Measurements from ENCODE around the gene SPATA16.

Gene SPATA16

GRCh38 chr3:172989373-172989772, 151.7 kb downstream of the SPATA16 start:
- Histone ChIP-seq H3K27me3 (ENCODE audit: control insufficient read depth in 2 of 2, insufficient read depth in 2 of 2, low read length in 2 of 2) (no peaks in the 10 kb centered on the region), H3K36me3 (ENCODE audit: control insufficient read depth in 2 of 2, insufficient read depth in 2 of 2, low read length in 2 of 2) (no peaks in the 10 kb centered on the region), H3K9ac (ENCODE audit: low read depth in 1 of 2, low read length in 2 of 2) (no peak overlapping the region), H3K4me1 (ENCODE audit: control insufficient read depth in 2 of 2, insufficient read depth in 2 of 2, low read length in 2 of 2) (no peaks in the 10 kb centered on the region), H3K27ac (ENCODE audit: low read depth in 2 of 2, low read length in 2 of 2) (no peak overlapping the region), H3K4me3 (ENCODE audit: low read length in 2 of 2) (no peak overlapping the region), H3K9me3 (ENCODE audit: control insufficient read depth in 2 of 2, low read length in 2 of 2) (no peaks in the 10 kb centered on the region)

GRCh38 chr3:172987273-172987672, 153.8 kb downstream of the SPATA16 start:
- no peak overlapping the region for H3K4me3 ChIP-seq (ENCODE audit: low read length in 2 of 2)
- H3K9me3 ChIP-seq (ENCODE audit: control insufficient read depth in 2 of 2, low read length in 2 of 2) = no peaks in the 10 kb centered on the region
- H3K27ac ChIP-seq (ENCODE audit: low read depth in 2 of 2, low read length in 2 of 2) = no peak overlapping the region
- no peaks in the 10 kb centered on the region for H3K4me1 ChIP-seq (ENCODE audit: control insufficient read depth in 2 of 2, insufficient read depth in 2 of 2, low read length in 2 of 2)
- H3K27me3 ChIP-seq (ENCODE audit: control insufficient read depth in 2 of 2, insufficient read depth in 2 of 2, low read length in 2 of 2) = no peaks in the 10 kb centered on the region
- H3K36me3 ChIP-seq (ENCODE audit: control insufficient read depth in 2 of 2, insufficient read depth in 2 of 2, low read length in 2 of 2) = no peaks in the 10 kb centered on the region
- H3K9ac ChIP-seq (ENCODE audit: low read depth in 1 of 2, low read length in 2 of 2) = no peak overlapping the region

- Histone ChIP-seq H3K27ac (ENCODE audit: low read depth in 2 of 2, low read length in 2 of 2) (no peak overlapping the region), H3K9ac (ENCODE audit: low read depth in 1 of 2, low read length in 2 of 2) (no peak overlapping the region), H3K4me1 (ENCODE audit: control insufficient read depth in 2 of 2, insufficient read depth in 2 of 2, low read length in 2 of 2) (no peaks in the 10 kb centered on the region), H3K4me3 (ENCODE audit: low read length in 2 of 2) (no peak overlapping the region), H3K9me3 (ENCODE audit: control insufficient read depth in 2 of 2, low read length in 2 of 2) (no peaks in the 10 kb centered on the region), H3K36me3 (ENCODE audit: control insufficient read depth in 2 of 2, insufficient read depth in 2 of 2, low read length in 2 of 2) (no peaks in the 10 kb centered on the region), H3K27me3 (ENCODE audit: control insufficient read depth in 2 of 2, insufficient read depth in 2 of 2, low read length in 2 of 2) (no peaks in the 10 kb centered on the region)
Observed at GRCh38 chr3:172984914-172985313, 156.1 kb downstream of the SPATA16 start.

- no peak overlapping the region for H3K9ac ChIP-seq (ENCODE audit: low read depth in 1 of 2, low read length in 2 of 2)
Observed at GRCh38 chr3:172982736-172983364, 158.2 kb downstream of the SPATA16 start.

GRCh38 chr3:172981407-172981983, 159.5 kb downstream of the SPATA16 start:
- H3K9ac ChIP-seq (ENCODE audit: low read depth in 1 of 2, low read length in 2 of 2) = no peak overlapping the region

More at GRCh38 chr3:172982736-172983364, 158.2 kb downstream of the SPATA16 start:
- Histone ChIP-seq H3K36me3 (ENCODE audit: control insufficient read depth in 2 of 2, insufficient read depth in 2 of 2, low read length in 2 of 2) (no peaks in the 10 kb centered on the region), H3K4me3 (ENCODE audit: low read length in 2 of 2) (no peak overlapping the region), H3K27me3 (ENCODE audit: control insufficient read depth in 2 of 2, insufficient read depth in 2 of 2, low read length in 2 of 2) (no peaks in the 10 kb centered on the region), H3K9me3 (ENCODE audit: control insufficient read depth in 2 of 2, low read length in 2 of 2) (no peaks in the 10 kb centered on the region), H3K27ac (ENCODE audit: low read depth in 2 of 2, low read length in 2 of 2) (no peak overlapping the region), H3K4me1 (ENCODE audit: control insufficient read depth in 2 of 2, insufficient read depth in 2 of 2, low read length in 2 of 2) (no peaks in the 10 kb centered on the region)

GRCh38 chr3:172980849-172981248, 160.2 kb downstream of the SPATA16 start:
- H3K4me1 ChIP-seq (ENCODE audit: control insufficient read depth in 2 of 2, insufficient read depth in 2 of 2, low read length in 2 of 2) = no peaks in the 10 kb centered on the region

More at GRCh38 chr3:172981407-172981983, 159.5 kb downstream of the SPATA16 start:
- no peak overlapping the region for H3K4me3 ChIP-seq (ENCODE audit: low read length in 2 of 2)
- no peaks in the 10 kb centered on the region for H3K9me3 ChIP-seq (ENCODE audit: control insufficient read depth in 2 of 2, low read length in 2 of 2)
- no peak overlapping the region for H3K27ac ChIP-seq (ENCODE audit: low read depth in 2 of 2, low read length in 2 of 2)
- H3K4me1 ChIP-seq (ENCODE audit: control insufficient read depth in 2 of 2, insufficient read depth in 2 of 2, low read length in 2 of 2) = no peaks in the 10 kb centered on the region
- no peaks in the 10 kb centered on the region for H3K27me3 ChIP-seq (ENCODE audit: control insufficient read depth in 2 of 2, insufficient read depth in 2 of 2, low read length in 2 of 2)
- no peaks in the 10 kb centered on the region for H3K36me3 ChIP-seq (ENCODE audit: control insufficient read depth in 2 of 2, insufficient read depth in 2 of 2, low read length in 2 of 2)

GRCh38 chr3:172977696-172978095, 163.3 kb downstream of the SPATA16 start:
- H3K4me3 ChIP-seq (ENCODE audit: low read length in 2 of 2) = no peak overlapping the region
- no peak overlapping the region for H3K9ac ChIP-seq (ENCODE audit: low read depth in 1 of 2, low read length in 2 of 2)
- no peaks in the 10 kb centered on the region for H3K9me3 ChIP-seq (ENCODE audit: control insufficient read depth in 2 of 2, low read length in 2 of 2)
- H3K27me3 ChIP-seq (ENCODE audit: control insufficient read depth in 2 of 2, insufficient read depth in 2 of 2, low read length in 2 of 2) = no peaks in the 10 kb centered on the region
- H3K4me1 ChIP-seq (ENCODE audit: control insufficient read depth in 2 of 2, insufficient read depth in 2 of 2, low read length in 2 of 2) = no peaks in the 10 kb centered on the region
- H3K27ac ChIP-seq (ENCODE audit: low read depth in 2 of 2, low read length in 2 of 2) = no peak overlapping the region
- H3K36me3 ChIP-seq (ENCODE audit: control insufficient read depth in 2 of 2, insufficient read depth in 2 of 2, low read length in 2 of 2) = no peaks in the 10 kb centered on the region

More at GRCh38 chr3:172980849-172981248, 160.2 kb downstream of the SPATA16 start:
- Histone ChIP-seq H3K9ac (ENCODE audit: low read depth in 1 of 2, low read length in 2 of 2) (no peak overlapping the region), H3K27ac (ENCODE audit: low read depth in 2 of 2, low read length in 2 of 2) (no peak overlapping the region), H3K27me3 (ENCODE audit: control insufficient read depth in 2 of 2, insufficient read depth in 2 of 2, low read length in 2 of 2) (no peaks in the 10 kb centered on the region), H3K4me3 (ENCODE audit: low read length in 2 of 2) (no peak overlapping the region), H3K9me3 (ENCODE audit: control insufficient read depth in 2 of 2, low read length in 2 of 2) (no peaks in the 10 kb centered on the region), H3K36me3 (ENCODE audit: control insufficient read depth in 2 of 2, insufficient read depth in 2 of 2, low read length in 2 of 2) (no peaks in the 10 kb centered on the region)

GRCh38 chr3:172974969-172975368, 166.1 kb downstream of the SPATA16 start:
- Histone ChIP-seq H3K36me3 (ENCODE audit: control insufficient read depth in 2 of 2, insufficient read depth in 2 of 2, low read length in 2 of 2) (no peaks in the 10 kb centered on the region), H3K4me3 (ENCODE audit: low read length in 2 of 2) (no peak overlapping the region), H3K27ac (ENCODE audit: low read depth in 2 of 2, low read length in 2 of 2) (no peak overlapping the region), H3K9me3 (ENCODE audit: control insufficient read depth in 2 of 2, low read length in 2 of 2) (no peaks in the 10 kb centered on the region), H3K9ac (ENCODE audit: low read depth in 1 of 2, low read length in 2 of 2) (no peak overlapping the region), H3K4me1 (ENCODE audit: control insufficient read depth in 2 of 2, insufficient read depth in 2 of 2, low read length in 2 of 2) (no peaks in the 10 kb centered on the region), H3K27me3 (ENCODE audit: control insufficient read depth in 2 of 2, insufficient read depth in 2 of 2, low read length in 2 of 2) (no peaks in the 10 kb centered on the region)

GRCh38 chr3:172973799-172974198, 167.2 kb downstream of the SPATA16 start:
- no peak overlapping the region for H3K4me3 ChIP-seq (ENCODE audit: low read length in 2 of 2)
- no peaks in the 10 kb centered on the region for H3K27me3 ChIP-seq (ENCODE audit: control insufficient read depth in 2 of 2, insufficient read depth in 2 of 2, low read length in 2 of 2)
- H3K4me1 ChIP-seq (ENCODE audit: control insufficient read depth in 2 of 2, insufficient read depth in 2 of 2, low read length in 2 of 2) = no peaks in the 10 kb centered on the region
- no peaks in the 10 kb centered on the region for H3K36me3 ChIP-seq (ENCODE audit: control insufficient read depth in 2 of 2, insufficient read depth in 2 of 2, low read length in 2 of 2)
- no peak overlapping the region for H3K27ac ChIP-seq (ENCODE audit: low read depth in 2 of 2, low read length in 2 of 2)
- no peak overlapping the region for H3K9ac ChIP-seq (ENCODE audit: low read depth in 1 of 2, low read length in 2 of 2)
- H3K9me3 ChIP-seq (ENCODE audit: control insufficient read depth in 2 of 2, low read length in 2 of 2) = no peaks in the 10 kb centered on the region

GRCh38 chr3:172972717-172973116, 168.3 kb downstream of the SPATA16 start:
- Histone ChIP-seq H3K9ac (ENCODE audit: low read depth in 1 of 2, low read length in 2 of 2) (no peak overlapping the region), H3K4me1 (ENCODE audit: control insufficient read depth in 2 of 2, insufficient read depth in 2 of 2, low read length in 2 of 2) (no peaks in the 10 kb centered on the region), H3K27ac (ENCODE audit: low read depth in 2 of 2, low read length in 2 of 2) (no peak overlapping the region), H3K27me3 (ENCODE audit: control insufficient read depth in 2 of 2, insufficient read depth in 2 of 2, low read length in 2 of 2) (no peaks in the 10 kb centered on the region), H3K9me3 (ENCODE audit: control insufficient read depth in 2 of 2, low read length in 2 of 2) (no peaks in the 10 kb centered on the region), H3K4me3 (ENCODE audit: low read length in 2 of 2) (no peak overlapping the region), H3K36me3 (ENCODE audit: control insufficient read depth in 2 of 2, insufficient read depth in 2 of 2, low read length in 2 of 2) (no peaks in the 10 kb centered on the region)

Measured in mucosa of rectum (tissue), 2 donors.